Measurements from ENCODE around the gene KLHDC1. TPM values are rescaled to one million over a fixed set of nuclear protein-coding genes. Genes with fewer than 3 reads are reported as not detected.
"Not testable (repeated sequence)": the region's sequence is repeated elsewhere in the genome, so short reads cannot be mapped to it uniquely, and the experiment has no call there.

KLHDC1 gene
- total and polyA plus RNA-seq, 5 donors = 5.3 to 14.5 (median 10.7) TPM

DNA sequence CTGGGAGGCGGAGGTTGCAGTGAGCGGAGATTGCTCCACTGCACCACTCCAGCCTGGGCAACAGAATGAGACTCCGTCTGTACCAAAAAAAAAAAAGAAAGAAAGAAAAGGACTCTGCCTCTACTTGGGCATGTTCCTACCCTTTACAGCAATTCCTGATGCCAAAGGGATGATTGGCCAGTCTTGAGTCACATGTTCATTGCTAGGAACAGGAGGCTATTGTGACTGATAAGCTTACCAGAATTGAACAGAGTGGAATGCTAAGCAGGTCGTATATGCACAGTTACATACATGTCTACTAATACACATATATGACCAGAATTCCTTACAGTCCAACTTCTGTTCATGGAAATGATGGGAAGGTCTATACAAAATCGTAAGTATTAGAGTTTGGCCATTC lies 34.3 kb downstream of the KLHDC1 start:
- H3K27ac ChIP-seq (ENCODE audit: low read length) = no peak overlapping the region
- ATAC-seq (no peak), DNase-seq (no peak)
- 84% methylated on average over 5 of the region's 5 CpGs for WGBS
- H3K4me3 ChIP-seq (ENCODE audit: low read length) = no peak overlapping the region
- H3K9me3 ChIP-seq (ENCODE audit: control insufficient read depth, low read length) = no peaks in the 10 kb centered on the region
- no peaks in the 10 kb centered on the region for H3K4me1 ChIP-seq (ENCODE audit: control insufficient read depth, insufficient read depth, low read length)
- no peaks in the 10 kb centered on the region for H3K27me3 ChIP-seq (ENCODE audit: control insufficient read depth, insufficient read depth)
- intact Hi-C loops (cut with DNase I) = no loop called here

DNA sequence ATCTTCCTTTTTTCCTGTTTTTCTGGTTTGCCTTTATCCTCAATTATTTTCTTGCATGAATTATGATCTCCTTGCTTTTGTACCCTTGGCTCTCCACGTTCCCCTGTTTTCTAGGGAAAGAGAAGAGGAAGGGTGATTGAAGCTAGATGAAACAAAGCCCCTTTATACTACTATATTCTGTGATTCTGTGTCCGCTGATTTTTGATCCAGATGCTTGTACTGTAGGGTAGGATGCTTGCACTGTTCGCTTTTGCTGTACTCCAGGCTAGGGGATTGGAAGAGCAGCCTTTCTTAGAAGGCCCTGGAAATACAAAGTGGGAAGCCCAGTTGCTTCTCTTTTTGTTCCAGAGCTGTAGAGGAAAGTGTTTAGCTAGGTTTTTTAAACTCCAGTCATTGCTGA lies 40.0 kb downstream of the KLHDC1 start:
- Histone ChIP-seq H3K9me3 (ENCODE audit: control insufficient read depth, low read length) (no peaks in the 10 kb centered on the region), H3K4me1 (ENCODE audit: control insufficient read depth, insufficient read depth, low read length) (no peaks in the 10 kb centered on the region), H3K27me3 (ENCODE audit: control insufficient read depth, insufficient read depth) (no peaks in the 10 kb centered on the region), H3K4me3 (ENCODE audit: low read length) (no peak overlapping the region), H3K27ac (ENCODE audit: low read length) (no peak overlapping the region)
- DNase-seq (no peak), ATAC-seq (no peak)
- intact Hi-C loops (cut with DNase I) = no loop called here
- 87% methylated on average over 3 of the region's 3 CpGs for WGBS

DNA sequence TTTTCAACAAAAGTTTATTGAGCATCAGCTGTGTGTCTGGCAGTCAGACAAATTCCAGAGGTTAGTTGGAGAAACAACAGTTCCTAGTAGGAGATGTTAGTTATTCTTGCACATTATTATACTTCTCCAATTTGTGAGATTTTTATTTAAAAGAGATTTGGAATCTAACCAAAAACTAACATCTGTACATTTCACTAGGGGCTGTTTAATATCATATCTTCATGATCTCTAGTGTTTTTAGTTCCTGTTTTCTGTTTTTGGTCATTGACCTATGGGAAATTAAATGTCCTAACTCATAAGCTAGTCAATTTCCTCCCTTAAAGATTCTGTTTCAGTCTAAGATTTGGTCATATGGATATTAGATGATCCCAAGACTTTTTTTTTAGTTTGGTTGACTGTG lies 40.9 kb downstream of the KLHDC1 start:
- Histone ChIP-seq H3K9me3 (ENCODE audit: control insufficient read depth, low read length) (no peaks in the 10 kb centered on the region), H3K4me3 (ENCODE audit: low read length) (no peak overlapping the region), H3K27ac (ENCODE audit: low read length) (no peak overlapping the region), H3K4me1 (ENCODE audit: control insufficient read depth, insufficient read depth, low read length) (no peaks in the 10 kb centered on the region), H3K27me3 (ENCODE audit: control insufficient read depth, insufficient read depth) (no peaks in the 10 kb centered on the region)
- intact Hi-C loops (cut with DNase I) = no loop called here
- ATAC-seq (no peak), DNase-seq (no peak)

DNA sequence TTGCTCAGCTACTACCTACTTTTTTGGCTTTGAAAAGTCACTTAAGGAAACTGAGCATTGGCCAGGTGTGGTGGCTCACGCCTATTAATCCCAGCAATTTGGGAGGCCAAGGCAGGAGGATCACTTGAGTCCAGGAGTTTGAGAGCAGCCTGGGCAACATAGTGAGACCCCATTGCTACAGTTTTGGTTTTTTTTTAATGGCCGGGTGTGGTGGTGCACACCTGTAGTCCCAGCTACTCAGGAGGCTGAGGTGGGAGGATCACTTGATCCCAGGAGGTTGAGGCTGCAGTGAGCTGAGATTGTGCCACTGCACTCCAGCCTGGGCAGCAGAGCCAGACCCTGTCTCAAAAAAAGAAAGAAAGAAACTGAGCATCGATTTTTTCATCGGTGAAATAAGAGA lies 42.7 kb downstream of the KLHDC1 start:
- DNase-seq; ATAC-seq; H3K4me1 ChIP-seq (ENCODE audit: control insufficient read depth, insufficient read depth, low read length); H3K27me3 ChIP-seq (ENCODE audit: control insufficient read depth, insufficient read depth); H3K9me3 ChIP-seq (ENCODE audit: control insufficient read depth, low read length); H3K27ac ChIP-seq (ENCODE audit: low read length); H3K4me3 ChIP-seq (ENCODE audit: low read length); intact Hi-C loops (cut with DNase I): not testable (repeated sequence)
- WGBS = 89% methylated on average over 4 of the region's 4 CpGs

DNA sequence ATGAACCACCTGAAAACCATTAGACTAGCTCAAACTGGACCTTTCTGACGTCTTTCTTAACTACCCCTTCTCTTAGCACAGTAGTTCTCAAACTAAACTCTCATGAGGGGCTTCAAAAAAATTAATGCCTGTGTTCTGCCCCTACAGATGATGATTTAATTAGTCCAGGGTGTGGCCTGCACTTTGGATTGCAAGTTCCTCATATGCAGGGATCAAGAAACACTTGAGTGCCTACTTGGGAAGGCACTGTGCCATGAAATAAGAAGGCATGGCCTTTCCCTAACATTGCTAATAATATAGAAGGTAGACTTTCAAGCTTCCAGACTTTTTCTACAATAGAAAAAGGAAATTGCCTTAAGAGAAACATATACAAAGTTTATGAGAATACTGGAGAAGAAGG lies 52.3 kb downstream of the KLHDC1 start:
- ATAC-seq = no peak
- no peak overlapping the region for H3K27ac ChIP-seq (ENCODE audit: low read length)
- 92% methylated on average over 1 of the region's 1 CpG for WGBS
- no peaks in the 10 kb centered on the region for H3K4me1 ChIP-seq (ENCODE audit: control insufficient read depth, insufficient read depth, low read length)
- no peaks in the 10 kb centered on the region for H3K9me3 ChIP-seq (ENCODE audit: control insufficient read depth, low read length)
- no peak overlapping the region for H3K4me3 ChIP-seq (ENCODE audit: low read length)
- no peak for DNase-seq
- H3K27me3 ChIP-seq (ENCODE audit: control insufficient read depth, insufficient read depth) = no peaks in the 10 kb centered on the region
- intact Hi-C loops (cut with DNase I) = no loop called here

DNA sequence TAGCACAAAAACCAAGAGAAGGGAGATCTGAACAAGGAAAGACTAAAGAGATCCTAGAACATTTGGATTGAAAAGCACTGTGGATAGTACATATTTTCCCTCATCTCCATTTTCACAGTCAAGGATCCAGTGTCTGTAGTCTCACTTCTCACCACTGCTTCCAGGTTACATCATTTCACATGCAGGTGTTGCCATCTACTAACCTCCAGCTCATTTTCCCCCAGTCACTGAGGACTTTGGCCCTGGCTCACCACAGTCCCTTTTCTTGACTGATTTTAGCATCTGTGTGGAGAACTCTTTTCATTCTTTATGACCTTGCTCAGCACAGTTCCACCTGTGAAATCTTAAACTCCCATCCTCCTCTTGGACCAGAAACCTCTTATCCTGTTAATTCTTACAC lies 53.6 kb downstream of the KLHDC1 start:
- DNase-seq; H3K9me3 ChIP-seq (ENCODE audit: control insufficient read depth, low read length); ATAC-seq; H3K27me3 ChIP-seq (ENCODE audit: control insufficient read depth, insufficient read depth); intact Hi-C loops (cut with DNase I); H3K27ac ChIP-seq (ENCODE audit: low read length); H3K4me3 ChIP-seq (ENCODE audit: low read length); H3K4me1 ChIP-seq (ENCODE audit: control insufficient read depth, insufficient read depth, low read length): not testable (repeated sequence)

DNA sequence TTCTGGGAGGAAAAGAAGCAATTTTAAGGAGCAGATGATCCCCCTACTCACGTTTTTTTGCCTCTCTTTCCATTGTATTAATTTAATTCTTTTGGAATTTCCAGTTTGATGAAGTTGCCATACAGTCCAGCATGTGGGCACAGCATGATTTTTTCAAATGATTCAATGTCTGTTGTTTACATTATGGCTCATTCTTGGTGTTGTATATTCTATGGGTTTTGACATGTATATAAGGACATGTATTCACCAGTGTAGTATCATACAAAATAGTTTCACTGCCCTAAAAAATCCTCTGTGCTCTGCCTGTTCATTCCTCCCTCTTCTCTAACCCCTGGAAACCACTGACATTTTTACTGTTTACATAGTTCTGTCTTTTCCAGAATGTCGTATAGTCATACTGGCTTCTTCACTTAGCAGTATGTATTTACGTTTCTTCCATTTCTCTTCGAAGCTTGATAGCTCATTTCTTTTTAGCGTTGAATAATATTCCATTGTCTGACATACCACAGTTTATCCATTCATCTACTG lies 61.7 kb downstream of the KLHDC1 start:
- H3K27me3 ChIP-seq (ENCODE audit: control insufficient read depth, insufficient read depth) = no peaks in the 10 kb centered on the region
- DNase-seq (no peak), ATAC-seq (no peak)
- no peak overlapping the region for H3K27ac ChIP-seq (ENCODE audit: low read length)
- intact Hi-C loops (cut with DNase I) = loop anchor here in 1 of 4 donors (10.0 kb wide), 1 partner anchor 50 kb away; no protein-coding TSS in a partner anchor
- H3K4me1 ChIP-seq (ENCODE audit: control insufficient read depth, insufficient read depth, low read length) = no peaks in the 10 kb centered on the region
- 74% methylated on average over 5 of the region's 5 CpGs for WGBS
- no peaks in the 10 kb centered on the region for H3K9me3 ChIP-seq (ENCODE audit: control insufficient read depth, low read length)
- H3K4me3 ChIP-seq (ENCODE audit: low read length) = no peak overlapping the region

DNA sequence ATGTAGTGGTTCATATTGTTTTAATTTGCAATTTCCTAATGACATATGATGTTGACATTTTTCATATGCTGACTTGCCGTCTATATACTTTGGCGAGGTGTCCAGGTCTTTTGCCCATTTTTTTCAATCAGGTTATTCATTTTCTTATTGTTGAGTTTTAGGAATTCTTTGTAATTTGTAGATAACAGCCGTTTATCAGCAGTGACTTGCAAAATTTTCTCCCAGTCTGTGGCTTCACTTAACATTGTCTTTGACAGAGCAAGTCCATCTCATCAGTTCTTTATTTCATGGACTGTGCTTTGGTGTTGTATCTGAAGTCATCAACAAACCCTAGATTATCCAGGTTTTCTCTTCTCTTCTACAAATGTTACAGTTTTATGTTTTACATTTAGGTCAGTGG lies 62.5 kb downstream of the KLHDC1 start:
- no peaks in the 10 kb centered on the region for H3K27me3 ChIP-seq (ENCODE audit: control insufficient read depth, insufficient read depth)
- WGBS = 75% methylated on average over 3 of the region's 3 CpGs

DNA sequence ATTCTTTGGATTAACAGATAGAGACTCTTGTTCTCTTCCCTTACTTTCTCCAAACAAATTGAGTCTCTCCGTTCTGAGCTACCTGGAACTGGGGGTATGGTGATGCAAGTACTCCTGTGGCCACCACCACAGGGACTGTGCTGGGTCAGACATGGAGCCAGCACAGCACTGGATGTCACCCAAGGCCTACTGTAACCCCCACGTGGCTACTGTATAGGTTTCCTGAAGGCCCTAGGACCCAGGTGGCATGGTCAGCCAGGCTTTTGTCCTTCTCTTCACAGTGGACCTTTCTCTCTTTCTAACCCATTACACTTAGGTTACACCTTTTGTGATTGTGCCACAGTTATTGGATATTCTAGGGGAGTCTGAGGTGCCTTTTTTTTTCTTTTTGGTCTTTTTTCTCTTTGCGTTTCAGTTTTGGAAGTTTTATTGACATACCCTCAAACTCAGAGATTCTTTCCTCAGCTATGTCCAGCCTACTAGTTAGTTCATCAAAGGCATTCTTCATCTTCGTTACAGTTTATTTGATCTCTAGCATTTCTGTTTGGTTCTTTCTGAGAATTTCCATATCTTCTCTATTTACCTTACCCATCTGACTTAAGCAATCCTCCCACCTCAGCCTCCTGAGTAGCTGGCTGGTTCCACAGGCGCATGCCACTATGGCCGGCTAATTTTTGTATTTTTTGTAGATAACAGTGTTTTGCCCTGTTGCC lies 69.1 kb downstream of the KLHDC1 start:
- DNase-seq (no peak), ATAC-seq (no peak)
- Histone ChIP-seq H3K9me3 (ENCODE audit: control insufficient read depth, low read length) (no peaks in the 10 kb centered on the region), H3K27ac (ENCODE audit: low read length) (no peak overlapping the region), H3K27me3 (ENCODE audit: control insufficient read depth, insufficient read depth) (no peaks in the 10 kb centered on the region), H3K4me1 (ENCODE audit: control insufficient read depth, insufficient read depth, low read length) (no peaks in the 10 kb centered on the region), H3K4me3 (ENCODE audit: low read length) (no peak overlapping the region)
- intact Hi-C loops (cut with DNase I) = loop anchor here in 2 of 4 donors (10.0 kb wide), 1 partner anchor 127 kb away; the partner anchor contains the start of gene DNAAF2 (in 2 of the 2)
- 82% methylated on average over 6 of the region's 6 CpGs for WGBS

More for the DNA sequence above, 62.5 kb downstream of the KLHDC1 start:
- no peak overlapping the region for H3K27ac ChIP-seq (ENCODE audit: low read length)
- intact Hi-C loops (cut with DNase I) = loop anchor here in 1 of 4 donors (10.0 kb wide), 1 partner anchor 51 kb away; no protein-coding TSS in a partner anchor
- no peaks in the 10 kb centered on the region for H3K9me3 ChIP-seq (ENCODE audit: control insufficient read depth, low read length)
- H3K4me1 ChIP-seq (ENCODE audit: control insufficient read depth, insufficient read depth, low read length) = no peaks in the 10 kb centered on the region
- ATAC-seq (no peak), DNase-seq (no peak)
- no peak overlapping the region for H3K4me3 ChIP-seq (ENCODE audit: low read length)

DNA sequence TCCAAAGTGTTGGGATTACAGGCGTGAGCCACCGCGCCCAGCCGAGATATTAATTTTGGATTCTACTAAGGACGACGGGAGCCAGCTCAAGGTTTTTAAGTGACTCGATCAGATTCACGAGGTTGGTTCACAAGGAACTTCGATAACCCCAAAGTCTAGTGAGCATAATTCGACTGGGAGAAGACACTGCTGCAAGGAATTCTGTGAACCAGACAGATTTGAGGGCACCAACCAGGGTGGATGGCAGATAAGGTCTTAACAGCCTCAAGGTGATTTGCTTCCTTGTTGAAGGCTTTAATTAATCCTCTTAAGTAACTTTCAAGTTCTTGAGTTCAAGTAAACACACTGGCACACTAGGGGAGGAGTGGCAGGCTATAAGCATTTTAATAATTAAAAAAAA lies 73.9 kb downstream of the KLHDC1 start:
- H3K27me3 ChIP-seq (ENCODE audit: control insufficient read depth, insufficient read depth) = no peaks in the 10 kb centered on the region
- peaks cover 4% of the 10 kb centered on the region for H3K4me1 ChIP-seq (ENCODE audit: control insufficient read depth, insufficient read depth, low read length)
- intact Hi-C loops (cut with DNase I) = loop anchor here in 2 of 4 donors (10.0 kb wide), 1 partner anchor 132 kb away; the partner anchor contains the start of gene DNAAF2 (in 2 of the 2)
- 82% methylated on average over 10 of the region's 10 CpGs for WGBS
- peak overlapping the region; percentile 90 for H3K4me3 ChIP-seq (ENCODE audit: low read length)
- ATAC-seq (no peak), DNase-seq (no peak)
- H3K27ac ChIP-seq (ENCODE audit: low read length) = no peak overlapping the region
- H3K9me3 ChIP-seq (ENCODE audit: control insufficient read depth, low read length) = no peaks in the 10 kb centered on the region

DNA sequence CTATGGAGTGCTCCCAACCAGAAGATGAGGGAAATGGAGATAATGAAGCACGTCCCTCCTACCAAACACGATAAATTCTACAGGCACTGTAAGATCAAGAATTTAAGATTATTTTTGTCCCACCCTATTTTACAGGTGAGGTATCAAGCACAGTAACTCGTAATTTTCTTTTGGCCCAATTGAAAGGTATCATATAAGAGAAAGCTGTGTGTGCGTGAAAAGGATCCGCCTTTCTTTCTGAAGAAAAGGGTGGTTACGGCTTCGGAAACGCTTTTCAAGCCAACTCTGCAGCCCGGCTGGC lies 74.3 kb downstream of the KLHDC1 start:
- Histone ChIP-seq H3K4me1 (ENCODE audit: control insufficient read depth, insufficient read depth, low read length) (peaks cover 4% of the 10 kb centered on the region), H3K9me3 (ENCODE audit: control insufficient read depth, low read length) (no peaks in the 10 kb centered on the region), H3K4me3 (ENCODE audit: low read length) (peak overlapping the region; percentile 90), H3K27me3 (ENCODE audit: control insufficient read depth, insufficient read depth) (no peaks in the 10 kb centered on the region), H3K27ac (ENCODE audit: low read length) (peak overlapping the region; percentile 94)
- ATAC-seq (no peak), DNase-seq (no peak)
- WGBS = under 1% methylated on average over 9 of the region's 9 CpGs
- intact Hi-C loops (cut with DNase I) = loop anchor here in 2 of 4 donors (10.0 kb wide), 1 partner anchor 132 kb away; the partner anchor contains the start of gene DNAAF2 (in 2 of the 2)

Data from right cardiac atrium (tissue), 5 donors.